Measurements from ENCODE around the gene PNMT. TPM values are rescaled to one million over a fixed set of nuclear protein-coding genes. Genes with fewer than 3 reads are reported as not detected.

Gene PNMT
- polyA plus RNA-seq, 3 donors, result not detected

DNA sequence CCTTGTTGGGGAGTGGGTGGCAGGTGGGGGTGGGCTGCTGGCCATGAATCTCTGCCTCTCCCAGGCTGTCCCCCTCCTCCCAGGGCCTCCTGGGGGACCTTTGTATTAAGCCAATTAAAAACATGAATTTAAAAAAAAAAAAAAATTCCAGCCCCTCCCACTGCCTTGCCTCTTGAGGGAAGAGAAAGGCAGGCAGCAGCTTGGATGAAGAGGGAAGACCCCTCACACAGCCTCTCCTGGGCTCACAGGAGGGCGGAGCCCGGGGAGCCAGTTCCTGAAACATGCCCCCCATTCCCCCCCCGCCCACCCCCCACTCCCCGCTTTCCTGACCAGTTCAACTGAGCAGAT is 4.9 kb upstream of the PNMT start:
- Histone ChIP-seq H3K9ac (ENCODE audit: insufficient read depth, low read length, poor library complexity, severe bottlenecking) (no peak overlapping the region), H3K27me3 (ENCODE audit: control insufficient read depth in 2 of 2, insufficient read depth in 2 of 2, low read length in 2 of 2) (peaks cover 13 to 33% of the 10 kb centered on the region in 2 donors), H3K4me2 (replicated peaks; ENCODE audit: extremely low read depth, low read length, poor library complexity, severe bottlenecking) (no peak overlapping the region), H3K4me1 (ENCODE audit: control insufficient read depth in 1 of 2, insufficient read depth in 2 of 2, low read length in 2 of 2) (peaks cover 25 to 27% of the 10 kb centered on the region in 2 donors), H4K20me1 (ENCODE audit: insufficient read depth, low read length) (peaks cover 17% of the 10 kb centered on the region), H3K27ac (ENCODE audit: low read depth in 1 of 2, low read length in 2 of 2) (no peak overlapping the region), H3K36me3 (replicated peaks in 1 of 2; ENCODE audit: control insufficient read depth in 1 of 2, insufficient read depth in 2 of 2, low read length in 2 of 2) (peaks cover 32 to 38% of the 10 kb centered on the region in 2 donors), H3K9me3 (replicated peaks in 1 of 2; ENCODE audit: control insufficient read depth in 1 of 2, insufficient read depth in 1 of 2, low read length in 2 of 2) (peaks cover 0 to 11% of the 10 kb centered on the region in 2 donors), H2AFZ (ENCODE audit: insufficient read depth, low read depth, low read length, poor library complexity, severe bottlenecking) (no peak overlapping the region), H3K4me3 (replicated peaks in 1 of 3; ENCODE audit: low read depth in 2 of 3, low read length in 3 of 3) (no peak overlapping the region), H3K79me2 (ENCODE audit: insufficient read depth, low read length) (no peaks in the 10 kb centered on the region)
- H3K9me3 Mint-ChIP-seq, result peaks cover 0 to 14% (median 3%) of the 10 kb centered on the region in 7 donors
- H3K36me3 Mint-ChIP-seq, result peaks cover 31 to 40% of the 10 kb centered on the region in 2 donors
- intact Hi-C loops (cut with micrococcal nuclease), result no loop called here
- DNase-seq, result no peak
- H3K4me1 Mint-ChIP-seq, result peaks cover 21% of the 10 kb centered on the region
- TF ChIP-seq, protein P1, sequence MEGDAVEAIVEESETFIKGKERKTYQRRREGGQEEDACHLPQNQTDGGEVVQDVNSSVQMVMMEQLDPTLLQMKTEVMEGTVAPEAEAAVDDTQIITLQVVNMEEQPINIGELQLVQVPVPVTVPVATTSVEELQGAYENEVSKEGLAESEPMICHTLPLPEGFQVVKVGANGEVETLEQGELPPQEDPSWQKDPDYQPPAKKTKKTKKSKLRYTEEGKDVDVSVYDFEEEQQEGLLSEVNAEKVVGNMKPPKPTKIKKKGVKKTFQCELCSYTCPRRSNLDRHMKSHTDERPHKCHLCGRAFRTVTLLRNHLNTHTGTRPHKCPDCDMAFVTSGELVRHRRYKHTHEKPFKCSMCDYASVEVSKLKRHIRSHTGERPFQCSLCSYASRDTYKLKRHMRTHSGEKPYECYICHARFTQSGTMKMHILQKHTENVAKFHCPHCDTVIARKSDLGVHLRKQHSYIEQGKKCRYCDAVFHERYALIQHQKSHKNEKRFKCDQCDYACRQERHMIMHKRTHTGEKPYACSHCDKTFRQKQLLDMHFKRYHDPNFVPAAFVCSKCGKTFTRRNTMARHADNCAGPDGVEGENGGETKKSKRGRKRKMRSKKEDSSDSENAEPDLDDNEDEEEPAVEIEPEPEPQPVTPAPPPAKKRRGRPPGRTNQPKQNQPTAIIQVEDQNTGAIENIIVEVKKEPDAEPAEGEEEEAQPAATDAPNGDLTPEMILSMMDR (IDR thresholded peaks at IDR 0.05), result no peak
- no peak overlapping the region for H3K4me3 Mint-ChIP-seq
- WGBS (ENCODE audit: insufficient coverage), result no CpG with 5 or more reads among the region's 4 CpGs
- H3K27me3 Mint-ChIP-seq (ENCODE audit: low read depth in 3 of 3), result peaks cover 30 to 46% (median 37%) of the 10 kb centered on the region in 3 donors
- no peak overlapping the region for H3K27ac Mint-ChIP-seq

DNA sequence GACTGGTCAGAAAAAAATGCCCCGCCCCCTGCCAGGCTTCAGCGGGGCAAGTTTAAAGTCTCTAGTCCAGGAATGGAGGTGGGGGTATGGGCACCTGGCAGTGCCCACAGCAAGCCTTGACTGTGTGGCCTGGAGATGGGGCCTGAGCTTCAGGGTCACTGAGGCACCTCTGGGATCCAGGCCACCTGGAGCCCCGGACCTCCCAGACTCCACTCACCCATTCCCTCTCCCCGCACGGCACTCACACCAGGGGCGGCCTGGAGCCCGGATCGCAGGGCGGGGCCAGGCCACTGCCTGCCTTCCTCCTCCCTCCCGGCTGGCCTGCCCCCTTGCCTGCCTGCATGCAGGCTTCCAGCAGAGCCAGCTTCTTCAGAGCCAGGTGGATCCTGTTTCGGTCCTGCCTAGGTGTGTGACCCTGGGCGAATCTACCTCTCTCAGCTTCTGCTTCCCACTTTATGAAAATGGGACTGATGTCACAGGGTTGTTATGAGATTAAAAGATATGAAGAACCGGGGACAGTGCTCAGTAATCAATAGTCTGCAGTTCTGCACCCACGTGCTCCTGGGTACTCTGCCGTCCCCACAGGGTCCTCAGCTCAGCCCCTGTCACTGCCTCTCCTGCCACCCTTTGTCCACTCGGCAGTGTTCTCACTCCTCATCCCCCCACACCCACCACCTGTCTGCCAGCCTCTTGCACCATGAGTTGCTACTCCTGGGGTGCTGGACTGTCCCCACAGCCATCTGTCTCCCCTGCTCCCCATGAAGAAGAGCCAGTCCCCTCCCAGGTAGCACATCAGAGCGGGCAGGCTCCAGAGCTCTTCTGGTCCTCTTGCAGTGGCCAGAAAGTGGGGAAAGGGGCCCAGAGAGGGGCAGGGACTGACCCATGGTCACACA is 4.3 kb upstream of the PNMT start:
- H3K4me1 ChIP-seq (ENCODE audit: control insufficient read depth in 1 of 2, insufficient read depth in 2 of 2, low read length in 2 of 2), result peaks cover 23 to 26% of the 10 kb centered on the region in 2 donors
- DNase-seq, result no peak
- H3K9ac ChIP-seq (ENCODE audit: insufficient read depth, low read length, poor library complexity, severe bottlenecking), result no peak overlapping the region
- TF ChIP-seq, protein P1 (IDR thresholded peaks at IDR 0.05), result no peak
- peaks cover 0 to 11% of the 10 kb centered on the region in 2 donors for H3K9me3 ChIP-seq (replicated peaks in 1 of 2; ENCODE audit: control insufficient read depth in 1 of 2, insufficient read depth in 1 of 2, low read length in 2 of 2)
- 60% methylated on average over 12 of the region's 17 CpGs for WGBS (ENCODE audit: insufficient coverage)
- H3K27ac Mint-ChIP-seq, result peak overlapping the region in 2 of 7 donors; percentile 28 to 40
- peaks cover 35 to 52% (median 42%) of the 10 kb centered on the region in 3 donors for H3K27me3 Mint-ChIP-seq (ENCODE audit: low read depth in 3 of 3)
- peaks cover 29 to 34% of the 10 kb centered on the region in 2 donors for H3K36me3 ChIP-seq (replicated peaks in 1 of 2; ENCODE audit: control insufficient read depth in 1 of 2, insufficient read depth in 2 of 2, low read length in 2 of 2)
- H2AFZ ChIP-seq (ENCODE audit: insufficient read depth, low read depth, low read length, poor library complexity, severe bottlenecking), result no peak overlapping the region
- H3K4me1 Mint-ChIP-seq, result peaks cover 21% of the 10 kb centered on the region
- no peak overlapping the region for H3K27ac ChIP-seq (ENCODE audit: low read depth in 1 of 2, low read length in 2 of 2)
- intact Hi-C loops (cut with micrococcal nuclease), result no loop called here
- H3K4me3 Mint-ChIP-seq, result no peak overlapping the region
- peaks cover 27 to 35% of the 10 kb centered on the region in 2 donors for H3K36me3 Mint-ChIP-seq
- H3K4me2 ChIP-seq (replicated peaks; ENCODE audit: extremely low read depth, low read length, poor library complexity, severe bottlenecking), result no peak overlapping the region
- H3K9me3 Mint-ChIP-seq, result peaks cover 0 to 14% (median 4%) of the 10 kb centered on the region in 7 donors
- H3K79me2 ChIP-seq (ENCODE audit: insufficient read depth, low read length), result no peaks in the 10 kb centered on the region
- peaks cover 10% of the 10 kb centered on the region for H4K20me1 ChIP-seq (ENCODE audit: insufficient read depth, low read length)
- no peak overlapping the region for H3K4me3 ChIP-seq (replicated peaks in 1 of 3; ENCODE audit: low read depth in 2 of 3, low read length in 3 of 3)
- peaks cover 17 to 40% of the 10 kb centered on the region in 2 donors for H3K27me3 ChIP-seq (ENCODE audit: control insufficient read depth in 2 of 2, insufficient read depth in 2 of 2, low read length in 2 of 2)

Data from CD14-positive monocyte (primary cell).